GM12864 (cell line): ENCODE data around the gene NUDC.

ENCODE experiments used
- DNase-seq: peaks from one replicate; pipeline ENCODE4 v3.0.0-alpha.2; 2011; ENCODE audit warnings: low read depth
- H3K4me3 ChIP-seq: 2 replicates; pipeline ENCODE4 v1.5.1; 2011; ENCODE audit warnings: mild to moderate bottlenecking, low read depth, low read length, control low read depth
- TF ChIP-seq, protein P1 (sequence below): IDR thresholded peaks from 2 replicates; pipeline ENCODE4 v1.5.1; 2011; ENCODE audit warnings: low read depth, mild to moderate bottlenecking, moderate library complexity, low read length, control low read depth, inconsistent platforms; ENCODE audit errors: missing control alignments

The NUDC gene

DNA sequence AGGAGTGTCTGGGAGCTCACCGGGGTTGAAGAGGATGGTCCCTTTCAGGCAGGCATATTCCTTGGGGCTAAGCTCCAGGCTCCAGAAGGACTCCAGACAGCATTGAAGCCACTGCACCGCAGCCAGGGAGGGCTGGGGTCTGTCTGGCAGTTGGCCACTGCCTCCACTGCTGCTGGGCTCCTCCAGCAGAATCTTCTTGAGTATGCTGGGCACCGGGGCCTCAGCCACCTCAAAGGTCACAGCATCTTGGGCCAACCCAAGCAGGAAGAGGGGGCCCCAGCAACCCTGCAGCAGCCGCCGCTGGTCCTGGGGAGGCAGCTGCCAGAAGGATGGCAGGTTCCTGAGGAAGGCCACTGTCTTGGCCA, 8.2 kb upstream of the NUDC start:
- no peak overlapping the region for H3K4me3 ChIP-seq
- no peak for DNase-seq
- TF ChIP-seq, protein P1, sequence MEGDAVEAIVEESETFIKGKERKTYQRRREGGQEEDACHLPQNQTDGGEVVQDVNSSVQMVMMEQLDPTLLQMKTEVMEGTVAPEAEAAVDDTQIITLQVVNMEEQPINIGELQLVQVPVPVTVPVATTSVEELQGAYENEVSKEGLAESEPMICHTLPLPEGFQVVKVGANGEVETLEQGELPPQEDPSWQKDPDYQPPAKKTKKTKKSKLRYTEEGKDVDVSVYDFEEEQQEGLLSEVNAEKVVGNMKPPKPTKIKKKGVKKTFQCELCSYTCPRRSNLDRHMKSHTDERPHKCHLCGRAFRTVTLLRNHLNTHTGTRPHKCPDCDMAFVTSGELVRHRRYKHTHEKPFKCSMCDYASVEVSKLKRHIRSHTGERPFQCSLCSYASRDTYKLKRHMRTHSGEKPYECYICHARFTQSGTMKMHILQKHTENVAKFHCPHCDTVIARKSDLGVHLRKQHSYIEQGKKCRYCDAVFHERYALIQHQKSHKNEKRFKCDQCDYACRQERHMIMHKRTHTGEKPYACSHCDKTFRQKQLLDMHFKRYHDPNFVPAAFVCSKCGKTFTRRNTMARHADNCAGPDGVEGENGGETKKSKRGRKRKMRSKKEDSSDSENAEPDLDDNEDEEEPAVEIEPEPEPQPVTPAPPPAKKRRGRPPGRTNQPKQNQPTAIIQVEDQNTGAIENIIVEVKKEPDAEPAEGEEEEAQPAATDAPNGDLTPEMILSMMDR = no peak

DNA sequence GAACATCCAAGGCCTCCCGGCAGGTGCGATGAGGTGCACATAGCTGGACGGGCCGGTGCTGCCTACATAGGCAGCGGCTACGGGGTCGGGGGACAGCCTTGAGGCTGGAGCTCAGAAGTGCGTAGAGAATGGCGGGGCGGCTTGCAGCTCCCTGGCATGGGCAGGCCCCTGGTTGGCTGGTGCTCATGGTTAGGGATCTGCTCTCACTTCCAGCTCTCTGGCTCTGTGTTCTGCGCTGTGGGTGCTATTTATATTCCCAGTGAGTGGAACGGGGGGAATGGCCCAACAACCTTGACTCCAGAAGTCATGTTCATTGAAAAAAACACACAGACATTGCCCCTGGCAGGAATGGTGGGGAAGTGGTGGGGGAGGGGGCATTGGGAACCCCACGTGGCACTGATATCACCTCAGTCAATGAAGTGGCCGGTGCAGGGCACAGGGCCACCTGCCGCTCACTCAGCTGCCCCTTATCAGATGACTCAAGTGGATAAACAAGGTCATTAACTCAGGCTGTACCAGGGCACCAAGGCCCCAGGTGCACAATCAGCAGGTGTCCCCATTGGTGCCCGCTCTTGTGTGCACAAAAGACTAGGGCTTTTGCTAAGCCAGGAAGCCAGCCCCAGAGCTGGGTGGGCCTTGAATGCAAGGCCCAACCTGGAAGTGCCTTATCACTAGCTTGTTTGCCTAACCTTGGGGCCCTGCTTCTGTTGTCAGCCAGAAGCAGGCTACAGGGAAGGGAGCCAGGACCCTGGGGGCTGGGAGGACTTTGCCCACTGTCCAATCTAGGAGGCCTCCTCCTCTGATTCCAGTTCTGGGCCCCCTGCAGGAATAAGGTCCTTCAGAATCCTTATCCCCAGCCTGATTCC, 7.6 kb upstream of the NUDC start, which contains the start of gene NR0B2:
Gene NR0B2, minus strand, starts transcription at position 222 of the 866 bp plus-strand sequence. Its CDS starts 35 bp downstream, at position 187.
- TF ChIP-seq, protein P1 = no peak
- no peak for DNase-seq
- no peak within 1 kb of the TSS for H3K4me3 ChIP-seq

DNA sequence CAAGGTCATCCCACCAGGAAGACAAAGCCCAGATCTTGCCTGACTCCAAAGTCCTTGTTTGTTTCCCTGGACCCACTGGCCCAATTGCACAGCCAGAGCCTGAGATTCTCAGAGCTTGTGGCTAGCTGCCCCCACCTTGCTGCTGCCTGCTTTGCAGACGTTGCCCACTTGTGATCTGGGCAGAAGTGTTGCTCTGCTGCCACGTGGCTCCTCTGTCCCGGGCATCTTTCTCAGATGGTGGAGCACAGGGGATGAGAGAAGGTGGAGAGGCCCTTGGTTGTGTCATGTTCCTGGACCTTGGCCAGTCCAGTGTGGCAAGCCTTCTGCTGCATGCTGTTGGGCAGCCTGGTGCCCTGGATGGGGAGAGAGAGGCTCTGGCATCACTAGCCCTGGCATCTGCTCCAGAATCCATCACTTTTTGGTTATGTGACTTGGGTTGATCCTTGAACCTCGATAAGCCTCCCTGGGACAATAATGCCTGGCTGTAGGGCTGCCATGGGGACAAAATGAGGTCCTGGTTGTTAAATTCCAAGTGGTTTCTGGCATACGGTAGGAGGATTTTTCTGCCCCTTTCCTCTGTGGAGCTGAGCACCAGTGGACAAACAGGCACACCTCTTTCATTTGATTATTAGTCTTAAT, 6.2 kb upstream of the NUDC start:
- no peak overlapping the region for H3K4me3 ChIP-seq
- no peak for DNase-seq
- TF ChIP-seq, protein P1 = no peak

DNA sequence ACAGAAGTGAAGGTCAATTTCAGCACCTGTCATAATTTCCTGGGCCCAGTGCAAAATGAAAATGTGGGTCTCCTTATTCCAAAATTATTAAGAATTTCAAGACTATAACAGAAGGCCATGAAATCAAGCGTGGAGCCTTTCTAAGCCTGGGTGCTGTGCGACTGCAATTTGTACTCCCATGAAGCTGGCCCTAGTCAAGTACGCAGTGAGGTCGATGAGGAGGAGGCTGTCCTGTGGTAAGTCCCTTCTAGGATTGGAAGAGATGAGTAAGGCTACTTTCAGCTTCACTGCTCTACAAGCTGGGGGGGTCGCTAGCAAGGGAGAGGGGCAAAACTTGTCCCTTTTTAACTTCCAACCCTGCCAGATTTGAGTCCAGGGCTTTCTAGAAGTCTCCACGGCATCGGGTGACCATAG, 410 bp upstream of the NUDC start:
- no peak for DNase-seq
- H3K4me3 ChIP-seq = peak overlapping the region; percentile 96
- TF ChIP-seq, protein P1 = no peak

DNA sequence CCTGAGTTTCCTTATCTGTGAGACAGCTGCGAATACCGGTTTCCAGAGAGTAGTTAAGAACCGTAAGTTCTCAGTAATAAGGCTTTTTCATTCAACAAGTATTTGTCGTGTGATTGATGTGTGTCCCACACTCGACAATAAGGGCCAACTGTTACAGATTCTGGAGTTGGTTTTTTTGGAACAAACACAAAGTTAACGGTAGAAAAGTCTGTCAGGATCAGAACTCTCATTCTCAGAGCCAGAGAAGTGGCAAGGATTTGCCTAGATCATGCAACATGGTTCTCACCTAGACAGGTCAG, 837 bp downstream of the NUDC start:
- no peak for DNase-seq
- TF ChIP-seq, protein P1 = no peak
- H3K4me3 ChIP-seq = peak overlapping the region; percentile 96

DNA sequence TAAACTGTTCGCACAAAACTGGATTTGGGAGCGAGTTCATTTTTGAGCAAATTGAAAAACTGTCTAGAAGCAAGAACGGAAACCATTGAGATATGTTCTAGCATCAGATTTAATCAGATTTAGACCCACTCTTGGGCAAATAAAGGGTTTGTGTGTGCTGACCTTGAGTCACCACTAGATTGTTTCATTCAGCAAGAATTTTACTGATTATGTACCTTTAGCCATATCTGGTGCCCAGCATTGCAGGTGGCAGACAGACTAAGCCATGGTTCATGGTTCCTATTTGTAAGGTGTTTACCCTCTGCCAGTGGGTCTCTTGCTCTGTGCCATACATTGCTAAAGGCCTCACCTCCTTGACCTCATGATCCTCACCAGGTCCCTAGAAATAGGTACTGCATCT, 1.4 kb downstream of the NUDC start:
- TF ChIP-seq, protein P1 = no peak

DNA sequence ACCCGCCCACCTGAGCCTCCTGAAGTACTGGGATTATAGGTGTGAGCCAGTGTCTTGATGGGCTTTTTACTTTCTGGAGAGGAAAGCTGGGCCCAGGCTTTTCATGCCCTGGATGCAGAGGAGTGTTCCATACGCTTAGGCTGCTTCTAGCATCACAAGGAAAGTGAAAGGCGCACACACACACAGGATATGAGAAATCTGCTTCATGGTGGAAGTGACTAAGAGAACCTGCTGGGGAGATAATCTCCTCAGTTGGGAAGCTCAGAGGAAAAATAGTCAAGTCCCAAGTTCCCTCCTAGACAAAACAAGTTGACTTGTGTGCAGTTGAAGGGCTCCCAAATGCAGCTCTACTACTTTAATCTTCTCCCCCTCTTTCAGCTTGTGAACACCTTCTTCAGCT, 2.2 kb downstream of the NUDC start:
- no peak for DNase-seq
- TF ChIP-seq, protein P1 = no peak
- no peak overlapping the region for H3K4me3 ChIP-seq

More for the DNA sequence above, 1.4 kb downstream of the NUDC start:
- H3K4me3 ChIP-seq = peak overlapping the region; percentile 96
- no peak for DNase-seq
